Endothelial cell of umbilical vein (primary cell): ENCODE data around the gene LRRC31. TPM values are rescaled to one million over a fixed set of nuclear protein-coding genes. Genes with fewer than 3 reads are reported as not detected.

Source experiments
- BruUV-seq: library from RNA; stranded (reverse); fragments of 400-500 nt; replicated peaks from 2 replicates; lab custom pipeline; 2021; lab: Mats Ljungman, UMichigan
- CTCF ChIA-PET: fragments of 300-600, 350-600 bp; sonication (Branson Sonifier 250); formaldehyde crosslinking; loops from one replicate; lab custom pipeline; 2021; ENCODE audit warnings: antibody characterized with exemption, inconsistent platforms; lab: Charles Lee
- POLR2A ChIA-PET: fragments of 300-600, 350-600 bp; sonication (Branson Sonifier 250); formaldehyde crosslinking; loops from one replicate; lab custom pipeline; 2021; ENCODE audit warnings: antibody characterized with exemption, inconsistent platforms; lab: Charles Lee
- DNase-seq: peaks from one replicate; pipeline ENCODE4 v3.0.0-alpha.2; 2011; ENCODE audit warnings: low read depth, low spot score
- FAIRE-seq: peaks from 2 replicates; lab custom pipeline; 2011; peaks lifted over from hg19 to GRCh38; lab: Jason Lieb, UNC
- H2AFZ ChIP-seq: 2 replicates; pipeline ENCODE4 v1.6.0; 2012; ENCODE audit warnings: low read depth, low read length, control low read depth, inconsistent platforms
- H3K27ac ChIP-seq: 2 replicates; pipeline ENCODE4 v1.5.1; 2011; ENCODE audit warnings: low read depth, mild to moderate bottlenecking, control low read depth, low read length, moderate library complexity; ENCODE audit not compliant: insufficient read depth
- H3K27me3 ChIP-seq, 2 experiments: 2 replicates each; pipeline versions ENCODE4 v1.6.0 to v1.6.1; 2011; ENCODE audit warnings: low read length in 2 of 2, mixed read lengths in 1 of 2; ENCODE audit not compliant: control insufficient read depth in 2 of 2, insufficient read depth in 2 of 2
- H3K36me3 ChIP-seq, 2 experiments: 2 replicates in 1 of 2; 3 replicates in 1 of 2; pipeline ENCODE4 v1.5.1; 2011; ENCODE audit warnings: low read length in 2 of 2, mild to moderate bottlenecking in 1 of 2, moderate library complexity in 1 of 2; ENCODE audit not compliant: control insufficient read depth in 2 of 2, insufficient read depth in 2 of 2; ENCODE audit errors: extremely low read depth in 1 of 2
- H3K4me1 ChIP-seq: 3 replicates; pipeline ENCODE4 v1.5.1; 2011; ENCODE audit warnings: mild to moderate bottlenecking, low read length; ENCODE audit not compliant: control insufficient read depth, insufficient read depth; ENCODE audit errors: extremely low read depth
- H3K4me2 ChIP-seq: 2 replicates; pipeline ENCODE4 v1.6.1; 2011; ENCODE audit warnings: low read length, control low read depth, mixed read lengths; ENCODE audit not compliant: insufficient read depth
- H3K4me3 ChIP-seq, 3 experiments: fragments of 200-600 bp in 1 of 3; sonication (generic), shearing (Covaris generic) in 1 of 3; replicated peaks in 1 of 3; 2 replicates each; pipeline ENCODE4 v1.5.1; 2011 to 2016; ENCODE audit warnings: control low read depth in 3 of 3, low read length in 3 of 3, mild to moderate bottlenecking in 2 of 3, inconsistent platforms in 1 of 3, low read depth in 1 of 3, moderate library complexity in 1 of 3; ENCODE audit not compliant: insufficient read depth in 1 of 3
- H3K79me2 ChIP-seq: 2 replicates; pipeline ENCODE4 v1.6.0; 2012; ENCODE audit warnings: low read length, inconsistent platforms; ENCODE audit not compliant: control insufficient read depth, insufficient read depth
- H3K9ac ChIP-seq: replicated peaks from 2 replicates; pipeline ENCODE3; 2011; ENCODE audit warnings: low read length, control low read depth; ENCODE audit not compliant: insufficient read depth; ENCODE audit errors: extremely low read depth
- H3K9me1 ChIP-seq: replicated peaks from 3 replicates; pipeline ENCODE4 v1.6.0; 2011; ENCODE audit warnings: mild to moderate bottlenecking, low read length; ENCODE audit not compliant: control insufficient read depth, insufficient read depth; ENCODE audit errors: extremely low read depth
- H3K9me3 ChIP-seq: replicated peaks from 2 replicates; pipeline ENCODE4 v1.5.1; 2012; ENCODE audit warnings: low read length, inconsistent platforms; ENCODE audit not compliant: control insufficient read depth, insufficient read depth
- H4K20me1 ChIP-seq: replicated peaks from 2 replicates; pipeline ENCODE3; 2011; ENCODE audit warnings: mild to moderate bottlenecking, low read length; ENCODE audit not compliant: control insufficient read depth, insufficient read depth; ENCODE audit errors: extremely low read depth
- CTCF ChIP-seq, 2 donors: IDR thresholded peaks; 1 replicate in 1 of 2; 2 replicates in 1 of 2; pipeline ENCODE4 v1.5.1; 2011; ENCODE audit warnings: low read length in 2 of 2, mild to moderate bottlenecking in 2 of 2, moderate library complexity in 2 of 2, control low read depth in 1 of 2, inconsistent platforms in 1 of 2, low read depth in 1 of 2; ENCODE audit not compliant: insufficient read depth in 1 of 2; ENCODE audit errors: extremely low read depth in 1 of 2
- EZH2 ChIP-seq: IDR thresholded peaks from 2 replicates; pipeline ENCODE4 v1.6.1; 2012; ENCODE audit warnings: borderline replicate concordance, low read depth, mild to moderate bottlenecking, moderate library complexity, low read length, inconsistent platforms; ENCODE audit not compliant: severe bottlenecking
- FOS ChIP-seq: IDR thresholded peaks from 2 replicates; pipeline ENCODE4 v1.6.1; 2011; ENCODE audit warnings: mild to moderate bottlenecking, low read length, moderate library complexity, borderline replicate concordance; ENCODE audit not compliant: insufficient read depth
- GATA2 ChIP-seq: IDR thresholded peaks from 2 replicates; pipeline ENCODE4 v1.7.0; 2011; ENCODE audit warnings: low read depth, mild to moderate bottlenecking, moderate library complexity, mixed read lengths, low read length; ENCODE audit not compliant: insufficient read length, insufficient read depth
- JUN ChIP-seq: IDR thresholded peaks from 2 replicates; pipeline ENCODE4 v1.6.1; 2011; ENCODE audit warnings: borderline replicate concordance, low read depth; ENCODE audit not compliant: insufficient read length, insufficient read depth
- MYC ChIP-seq: IDR thresholded peaks from one replicate; pipeline ENCODE4 v1.6.1; 2011; ENCODE audit warnings: mild to moderate bottlenecking, low read depth, low read length
- POLR2A ChIP-seq: IDR thresholded peaks from 2 replicates; pipeline ENCODE4 v1.6.1; 2012; ENCODE audit warnings: low read depth, mild to moderate bottlenecking, control low read depth, low read length
- POLR2AphosphoS5 ChIP-seq: IDR thresholded peaks from 2 replicates; pipeline ENCODE4 v1.6.1; 2012; ENCODE audit warnings: low read depth, mild to moderate bottlenecking, control low read depth, low read length, moderate library complexity; ENCODE audit not compliant: insufficient read depth
- dilution Hi-C: fragments of 300-500 bp; cut with MboI; formaldehyde crosslinking; loops from one replicate; pipeline ENCODE4 v1.15.0; 2019; ENCODE audit warnings: low sequenced_read_pairs; ENCODE audit not compliant: extremely low pct_ligation_motif_present
- intact Hi-C: fragments of 100-400 bp; cut with micrococcal nuclease; formaldehyde crosslinking; loops from one replicate; pipeline ENCODE4 v1.10.0; 2022
- polyA plus RNA-seq, 4 experiments: library from polyadenylated mRNA; depleted of rRNA in 3 of 4; stranded (reverse) in 3 of 4; unstranded in 1 of 4; fragments of >200 nt; gene quantifications; 2 replicates each; pipeline versions ENCODE4 v1.2.1 to v1.2.3, GENCODE V29; 2011 to 2012; ENCODE audit warnings: missing spikeins in 1 of 4
- total RNA-seq: library from RNA; stranded (reverse); gene quantifications from 2 replicates; pipeline ENCODE4 v1.2.3, GENCODE V29; 2021
- TF ChIP-seq, protein P1 (sequence below): IDR thresholded peaks from 2 replicates; pipeline ENCODE4 v1.6.1; 2011; ENCODE audit not compliant: insufficient read depth, insufficient read length

Gene LRRC31
- total and polyA plus RNA-seq, 2 donors (not counting 3 experiments of a cell fraction or from before 2014, with no cell fraction given) = not detected

DNA sequence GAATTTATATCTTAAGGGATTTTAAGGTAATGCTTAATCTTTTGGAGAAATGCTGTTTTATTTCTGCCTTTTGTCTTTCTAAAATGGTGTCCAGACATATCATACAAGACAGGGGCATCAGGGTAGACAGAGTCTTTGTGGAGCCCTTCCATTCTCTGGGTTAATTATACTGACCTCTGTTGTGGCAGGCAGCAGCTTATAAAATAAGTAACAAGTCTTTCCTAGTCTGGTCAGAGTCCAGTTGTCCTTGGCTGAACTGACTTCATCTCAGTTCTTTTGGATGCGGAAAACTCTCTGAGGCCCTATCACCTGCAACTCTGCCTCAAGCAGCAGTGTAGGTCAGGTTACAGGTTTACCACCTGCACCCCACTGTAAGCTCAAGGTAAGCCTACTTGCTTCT lies 77.4 kb downstream of the LRRC31 start:
- H3K4me2 ChIP-seq = no peak overlapping the region
- dilution Hi-C loops = no loop called here
- ChIA-PET CTCF (no interaction called here), POLR2A (no interaction called here)
- H3K27me3 ChIP-seq = no peaks in the 10 kb centered on the region
- no peak overlapping the region for H2AFZ ChIP-seq
- H3K9me3 ChIP-seq = no peaks in the 10 kb centered on the region
- no peaks in the 10 kb centered on the region for H3K4me1 ChIP-seq
- FAIRE-seq (no peak), DNase-seq (no peak)
- TF ChIP-seq POLR2AphosphoS5 = no peak
- TF ChIP-seq GATA2 = no peak
- TF ChIP-seq CTCF (IDR thresholded peaks at IDR 0.05; ENCODE audit: extremely low read depth in 1 of 2, insufficient read depth in 1 of 2, low read depth in 1 of 2, low read length in 2 of 2) = no peak
- TF ChIP-seq FOS = no peak
- no peak for TF ChIP-seq JUN
- TF ChIP-seq, protein P1, sequence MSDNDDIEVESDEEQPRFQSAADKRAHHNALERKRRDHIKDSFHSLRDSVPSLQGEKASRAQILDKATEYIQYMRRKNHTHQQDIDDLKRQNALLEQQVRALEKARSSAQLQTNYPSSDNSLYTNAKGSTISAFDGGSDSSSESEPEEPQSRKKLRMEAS = no peak
- TF ChIP-seq POLR2A = no peak
- no peak for TF ChIP-seq MYC
- no peak for TF ChIP-seq EZH2
- no TSS peak for BruUV-seq
- H3K4me3 ChIP-seq = no peak overlapping the region
- H3K79me2 ChIP-seq = no peaks in the 10 kb centered on the region
- no peaks in the 10 kb centered on the region for H4K20me1 ChIP-seq
- no peaks in the 10 kb centered on the region for H3K9me1 ChIP-seq
- H3K9ac ChIP-seq = no peak overlapping the region
- H3K36me3 ChIP-seq = peaks cover 0 to 3% of the 10 kb centered on the region in 2 experiments
- intact Hi-C loops = no loop called here
- H3K27ac ChIP-seq = no peak overlapping the region
